Lung (tissue), 12 donors: ENCODE results near the gene SLC30A5. TPM values are rescaled to one million over a fixed set of nuclear protein-coding genes. Genes with fewer than 3 reads are reported as not detected.
"Not testable (repeated sequence)": the region's sequence is repeated elsewhere in the genome, so short reads cannot be mapped to it uniquely, and the experiment has no call there.

Experiments
- ATAC-seq: fragments of 200-7000 bp; cut with Tn5 transposase; one replicate; pipeline ENCODE4 v1.9.1; 2020; ENCODE audit warnings: moderate number of reproducible peaks; ENCODE audit not compliant: insufficient read depth, low FRiP score
- DNase-seq, 3 donors: peaks; one replicate each; pipeline ENCODE4 v3.0.0-alpha.2; 2013 to 2017
- H3K27ac ChIP-seq, 2 donors: one replicate each; pipeline ENCODE4 v1.5.1; 2013; ENCODE audit warnings: mild to moderate bottlenecking in 2 of 2, moderate library complexity in 2 of 2, control low read depth in 1 of 2, inconsistent platforms in 1 of 2, low read depth in 1 of 2, low read length in 1 of 2
- H3K27me3 ChIP-seq, 3 donors: one replicate each; pipeline ENCODE4 v1.5.1; 2013; ENCODE audit warnings: low read length in 2 of 3; ENCODE audit not compliant: control insufficient read depth in 3 of 3, insufficient read depth in 3 of 3
- H3K36me3 ChIP-seq, 4 donors: one replicate each; pipeline ENCODE4 v1.5.1; 2013; ENCODE audit warnings: low read length in 4 of 4, mild to moderate bottlenecking in 1 of 4, moderate library complexity in 1 of 4; ENCODE audit not compliant: control insufficient read depth in 4 of 4, insufficient read depth in 4 of 4
- H3K4me1 ChIP-seq, 5 donors: one replicate each; pipeline ENCODE4 v1.5.1; 2013; ENCODE audit warnings: low read length in 5 of 5, mild to moderate bottlenecking in 2 of 5, moderate library complexity in 1 of 5; ENCODE audit not compliant: control insufficient read depth in 5 of 5, insufficient read depth in 5 of 5
- H3K4me3 ChIP-seq: one replicate; pipeline ENCODE4 v1.5.1; 2013; ENCODE audit warnings: mild to moderate bottlenecking, control low read depth, moderate library complexity
- H3K9ac ChIP-seq, 2 donors: one replicate each; pipeline ENCODE4 v1.5.1; 2013; ENCODE audit warnings: low read length in 2 of 2, control low read depth in 1 of 2; ENCODE audit not compliant: insufficient read depth in 1 of 2
- H3K9me3 ChIP-seq, 4 donors: one replicate each; pipeline ENCODE4 v1.5.1; 2013; ENCODE audit warnings: low read length in 3 of 4, mild to moderate bottlenecking in 1 of 4, moderate library complexity in 1 of 4; ENCODE audit not compliant: control insufficient read depth in 4 of 4, insufficient read depth in 3 of 4
- WGBS, 2 donors: extraction: QIAGEN DNeasy Blood & Tissue Kit; methylation state at CpG; one replicate each; pipeline ENCODE4 v1.1.7; 2013; 5-methylcytosine and 5-hydroxymethylcytosine counted together
- polyA plus RNA-seq, 2 donors: library from polyadenylated mRNA; stranded (reverse); fragments of 200-250 nt; gene quantifications; one replicate each; pipeline ENCODE4 v1.2.1, GENCODE V29; 2013
- total RNA-seq, 2 donors: library from RNA; depleted of rRNA in 1 of 2; stranded (reverse); fragments of >200 nt in 1 of 2; gene quantifications; one replicate each; pipeline ENCODE4 v1.2.1, GENCODE V29; 2014 to 2021
- TF ChIP-seq, protein P1 (sequence below): IDR thresholded peaks from 2 replicates; pipeline ENCODE4 v1.5.1; 2012; ENCODE audit warnings: mild to moderate bottlenecking; ENCODE audit errors: control extremely low read depth, extremely low read depth
- donor health status: control.
- donor health status: control.
- donor health status: Bipolar disorder and iron deficiency.
- donor health status: healthy.
- donor health status: DM: yes; HTN: yes; CAD: no.

SLC30A5 gene
- total and polyA plus RNA-seq, 4 donors = 28.7 to 52.3 (median 44.3) TPM

DNA sequence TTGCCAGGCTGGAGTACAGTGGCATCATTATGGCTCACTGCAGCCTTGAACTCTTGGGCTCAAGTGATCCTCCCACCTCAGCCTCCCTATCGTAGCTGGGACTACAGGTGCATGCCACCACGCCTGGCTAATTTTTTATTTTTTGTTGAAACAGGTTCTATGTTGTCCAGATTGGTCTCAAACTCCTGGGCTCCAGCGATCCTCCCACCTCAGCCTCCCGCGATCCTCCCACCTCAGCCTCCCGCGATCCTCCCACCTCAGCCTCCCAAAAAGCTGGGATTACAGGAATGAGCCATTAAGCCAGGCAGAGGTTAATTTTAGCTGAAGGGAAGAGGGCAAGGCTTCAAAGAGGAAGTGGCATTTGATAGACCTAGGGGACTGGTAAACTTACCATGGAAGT lies 40.3 kb downstream of the SLC30A5 start:
- H3K9ac ChIP-seq = no peak overlapping the region
- TF ChIP-seq, protein P1, sequence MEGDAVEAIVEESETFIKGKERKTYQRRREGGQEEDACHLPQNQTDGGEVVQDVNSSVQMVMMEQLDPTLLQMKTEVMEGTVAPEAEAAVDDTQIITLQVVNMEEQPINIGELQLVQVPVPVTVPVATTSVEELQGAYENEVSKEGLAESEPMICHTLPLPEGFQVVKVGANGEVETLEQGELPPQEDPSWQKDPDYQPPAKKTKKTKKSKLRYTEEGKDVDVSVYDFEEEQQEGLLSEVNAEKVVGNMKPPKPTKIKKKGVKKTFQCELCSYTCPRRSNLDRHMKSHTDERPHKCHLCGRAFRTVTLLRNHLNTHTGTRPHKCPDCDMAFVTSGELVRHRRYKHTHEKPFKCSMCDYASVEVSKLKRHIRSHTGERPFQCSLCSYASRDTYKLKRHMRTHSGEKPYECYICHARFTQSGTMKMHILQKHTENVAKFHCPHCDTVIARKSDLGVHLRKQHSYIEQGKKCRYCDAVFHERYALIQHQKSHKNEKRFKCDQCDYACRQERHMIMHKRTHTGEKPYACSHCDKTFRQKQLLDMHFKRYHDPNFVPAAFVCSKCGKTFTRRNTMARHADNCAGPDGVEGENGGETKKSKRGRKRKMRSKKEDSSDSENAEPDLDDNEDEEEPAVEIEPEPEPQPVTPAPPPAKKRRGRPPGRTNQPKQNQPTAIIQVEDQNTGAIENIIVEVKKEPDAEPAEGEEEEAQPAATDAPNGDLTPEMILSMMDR = no peak
- no peak overlapping the region for H3K4me3 ChIP-seq
- DNase-seq = no peak
- H3K27ac ChIP-seq = no peak overlapping the region
- peaks cover 0 to 13% (median 9%) of the 10 kb centered on the region in 4 donors for H3K36me3 ChIP-seq
- 69 to 90% methylated on average over 7 of the region's 7 CpGs for WGBS, 2 donors
- ATAC-seq = no peak
- no peaks in the 10 kb centered on the region for H3K9me3 ChIP-seq
- H3K4me1 ChIP-seq = no peaks in the 10 kb centered on the region
- no peaks in the 10 kb centered on the region for H3K27me3 ChIP-seq

DNA sequence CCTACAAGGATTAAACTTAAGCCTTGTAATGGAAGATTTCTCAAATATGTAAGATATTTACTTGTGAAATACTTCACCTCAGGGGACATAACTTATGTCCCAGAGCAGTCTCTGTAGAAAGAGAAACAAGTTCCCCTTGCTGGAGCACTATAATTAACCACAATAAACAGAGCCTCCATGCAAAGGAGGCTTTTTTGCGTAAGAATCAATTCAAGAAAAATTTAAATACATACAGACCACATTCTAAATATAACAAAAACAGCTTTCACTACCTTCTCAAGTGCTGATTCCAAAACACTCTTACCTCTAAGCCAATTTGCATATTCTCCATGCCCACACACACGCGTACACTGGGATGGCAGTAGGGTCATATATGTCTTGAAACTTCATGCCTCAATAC lies 42.5 kb downstream of the SLC30A5 start:
- H3K27ac ChIP-seq = no peak overlapping the region
- H3K36me3 ChIP-seq = peaks cover 0 to 12% (median 7%) of the 10 kb centered on the region in 4 donors
- ATAC-seq = no peak
- H3K9ac ChIP-seq = no peak overlapping the region
- no peaks in the 10 kb centered on the region for H3K4me1 ChIP-seq
- H3K27me3 ChIP-seq = no peaks in the 10 kb centered on the region
- 87 to 90% methylated on average over 3 of the region's 3 CpGs for WGBS, 2 donors
- no peak for DNase-seq
- H3K4me3 ChIP-seq = no peak overlapping the region
- no peaks in the 10 kb centered on the region for H3K9me3 ChIP-seq
- TF ChIP-seq, protein P1 = no peak

- H3K4me1 ChIP-seq, H3K27me3 ChIP-seq, ATAC-seq, H3K9ac ChIP-seq, H3K4me3 ChIP-seq, H3K9me3 ChIP-seq, H3K27ac ChIP-seq, DNase-seq: not testable (repeated sequence)
- H3K36me3 ChIP-seq = peaks cover 0 to 12% (median 4%) of the 10 kb centered on the region in 4 donors
- 90 to 100% methylated on average over 1 of the region's 1 CpG for WGBS, 2 donors
Observed at GRCh38 chr5:69137208-69137607, 43.4 kb downstream of the SLC30A5 start.

DNA sequence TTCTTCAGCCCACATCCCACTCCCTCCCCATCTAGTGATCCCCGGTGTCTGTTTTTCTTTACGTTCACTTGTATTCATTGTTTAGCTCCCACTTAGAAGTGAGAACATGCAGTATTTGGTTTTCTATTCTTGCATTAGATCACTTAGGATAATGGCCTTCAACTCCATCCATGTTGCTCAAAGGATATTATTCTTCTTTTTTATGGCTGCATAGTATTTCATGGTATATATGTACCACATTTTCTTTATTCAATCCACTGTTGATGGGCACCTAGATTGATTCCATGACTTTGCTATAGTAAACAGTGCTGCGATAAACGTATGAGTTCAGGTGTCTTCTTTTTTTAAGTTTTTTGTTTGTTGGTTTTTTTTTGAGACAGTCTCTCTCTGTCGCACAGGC lies 44.0 kb downstream of the SLC30A5 start:
- Histone ChIP-seq H3K27ac (no peak overlapping the region), H3K4me1 (no peaks in the 10 kb centered on the region), H3K27me3 (no peaks in the 10 kb centered on the region), H3K36me3 (peaks cover 0 to 12% (median 4%) of the 10 kb centered on the region in 4 donors), H3K9ac (no peak overlapping the region), H3K4me3 (no peak overlapping the region), H3K9me3 (no peaks in the 10 kb centered on the region)
- TF ChIP-seq, protein P1 = no peak
- WGBS, 2 donors = 97 to 98% methylated on average over 5 of the region's 5 CpGs
- ATAC-seq = no peak
- no peak for DNase-seq
